Astrocyte of the spinal cord (primary cell): ENCODE data around the gene GJD3.
"Not testable (repeated sequence)": the region's sequence is repeated elsewhere in the genome, so short reads cannot be mapped to it uniquely, and the experiment has no call there.

ENCODE experiments used
- DNase-seq: peaks from one replicate; pipeline ENCODE4 v3.0.0; 2011; ENCODE audit warnings: low read depth, low spot score
- H3K4me3 ChIP-seq: 2 replicates; pipeline ENCODE4 v1.5.1; 2011; ENCODE audit warnings: low read depth, mild to moderate bottlenecking, low read length, moderate library complexity
- in situ Hi-C: cut with HindIII; loops from 2 replicates; pipeline ENCODE4 v1.10.0; 2017; ENCODE audit warnings: low sequenced_read_pairs
- TF ChIP-seq, protein P1 (sequence below): IDR thresholded peaks from 2 replicates; pipeline ENCODE4 v1.5.1; 2012; ENCODE audit warnings: low read depth, mild to moderate bottlenecking, low read length, inconsistent platforms

Gene GJD3

DNA sequence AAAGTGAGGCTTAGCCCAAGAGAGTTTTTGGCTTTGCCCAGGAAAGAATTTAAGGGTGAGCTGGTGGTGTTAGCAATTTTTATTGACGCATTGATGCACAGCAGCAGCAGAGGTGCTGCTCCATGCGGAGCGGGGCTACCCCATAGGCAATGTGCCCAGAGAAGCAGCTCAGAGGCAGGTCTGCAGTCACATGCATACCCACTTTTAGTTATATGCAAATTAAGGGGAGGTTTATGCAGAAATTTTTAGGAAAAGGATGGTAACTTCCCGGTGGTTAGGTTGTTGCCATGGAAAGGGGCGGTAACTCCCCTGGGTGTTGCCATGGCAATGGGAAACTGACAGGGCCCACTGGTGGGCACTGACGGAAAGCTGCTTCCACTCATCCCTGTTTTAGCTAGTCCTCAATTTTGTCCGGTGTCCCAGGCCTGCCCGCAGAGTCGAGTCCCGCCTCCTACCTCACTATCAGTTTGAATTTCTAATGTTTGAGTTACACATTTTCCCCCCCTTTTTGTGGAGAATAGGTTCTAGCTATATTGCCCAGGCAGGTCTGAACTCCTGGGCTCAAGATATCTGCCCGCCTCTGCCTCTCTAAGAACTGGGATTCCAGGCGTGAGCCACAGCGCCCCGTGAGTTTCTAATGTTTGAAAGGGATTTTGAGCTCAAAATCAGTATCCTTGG lies 10.4 kb upstream of the GJD3 start:
- no peak for DNase-seq
- no peak overlapping the region for H3K4me3 ChIP-seq
- TF ChIP-seq, protein P1, sequence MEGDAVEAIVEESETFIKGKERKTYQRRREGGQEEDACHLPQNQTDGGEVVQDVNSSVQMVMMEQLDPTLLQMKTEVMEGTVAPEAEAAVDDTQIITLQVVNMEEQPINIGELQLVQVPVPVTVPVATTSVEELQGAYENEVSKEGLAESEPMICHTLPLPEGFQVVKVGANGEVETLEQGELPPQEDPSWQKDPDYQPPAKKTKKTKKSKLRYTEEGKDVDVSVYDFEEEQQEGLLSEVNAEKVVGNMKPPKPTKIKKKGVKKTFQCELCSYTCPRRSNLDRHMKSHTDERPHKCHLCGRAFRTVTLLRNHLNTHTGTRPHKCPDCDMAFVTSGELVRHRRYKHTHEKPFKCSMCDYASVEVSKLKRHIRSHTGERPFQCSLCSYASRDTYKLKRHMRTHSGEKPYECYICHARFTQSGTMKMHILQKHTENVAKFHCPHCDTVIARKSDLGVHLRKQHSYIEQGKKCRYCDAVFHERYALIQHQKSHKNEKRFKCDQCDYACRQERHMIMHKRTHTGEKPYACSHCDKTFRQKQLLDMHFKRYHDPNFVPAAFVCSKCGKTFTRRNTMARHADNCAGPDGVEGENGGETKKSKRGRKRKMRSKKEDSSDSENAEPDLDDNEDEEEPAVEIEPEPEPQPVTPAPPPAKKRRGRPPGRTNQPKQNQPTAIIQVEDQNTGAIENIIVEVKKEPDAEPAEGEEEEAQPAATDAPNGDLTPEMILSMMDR, result no peak
- in situ Hi-C loops, result no loop called here

DNA sequence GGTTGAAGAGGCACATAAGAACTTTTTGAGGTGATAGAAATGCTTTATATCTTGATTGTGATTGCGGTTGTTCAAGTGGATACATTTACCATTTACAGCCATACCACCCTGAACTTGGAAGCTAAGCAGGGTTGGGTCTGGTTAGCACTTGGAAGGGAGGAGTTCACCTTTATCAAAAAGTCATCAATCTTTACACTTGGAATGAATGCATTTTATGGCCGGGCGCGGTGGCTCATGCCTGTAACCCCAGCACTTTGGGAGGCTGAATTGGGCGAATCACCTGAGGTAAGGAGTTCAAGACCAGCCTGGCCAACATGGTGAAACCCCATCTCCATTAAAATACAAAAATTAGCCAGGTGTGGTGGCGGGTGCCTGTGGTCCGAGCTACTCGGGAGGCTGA lies 9.5 kb upstream of the GJD3 start:
- DNase-seq, result no peak
- in situ Hi-C loops, result no loop called here
- TF ChIP-seq, protein P1, result no peak
- H3K4me3 ChIP-seq, result no peak overlapping the region

DNA sequence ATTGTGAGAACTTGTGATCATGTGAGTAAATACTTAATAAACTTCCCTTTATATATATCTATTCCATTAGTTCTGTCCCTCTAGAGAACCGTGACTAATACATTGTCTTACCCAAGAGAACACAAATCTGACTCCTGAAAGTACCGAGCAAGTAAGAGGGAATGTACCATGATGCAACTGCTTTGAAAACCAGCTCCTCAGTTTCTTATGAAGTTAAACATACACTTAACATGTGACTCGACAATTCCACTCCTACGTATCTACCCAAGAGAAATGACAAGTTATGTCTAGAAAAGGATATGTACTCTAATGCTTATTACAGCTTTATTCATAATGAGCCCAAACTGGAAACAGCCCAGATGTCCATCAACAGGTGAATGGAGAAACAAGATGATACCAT lies 8.8 kb upstream of the GJD3 start:
- H3K4me3 ChIP-seq, result no peak overlapping the region
- in situ Hi-C loops, result no loop called here
- TF ChIP-seq, protein P1, result no peak
- peak; percentile 45 for DNase-seq

DNA sequence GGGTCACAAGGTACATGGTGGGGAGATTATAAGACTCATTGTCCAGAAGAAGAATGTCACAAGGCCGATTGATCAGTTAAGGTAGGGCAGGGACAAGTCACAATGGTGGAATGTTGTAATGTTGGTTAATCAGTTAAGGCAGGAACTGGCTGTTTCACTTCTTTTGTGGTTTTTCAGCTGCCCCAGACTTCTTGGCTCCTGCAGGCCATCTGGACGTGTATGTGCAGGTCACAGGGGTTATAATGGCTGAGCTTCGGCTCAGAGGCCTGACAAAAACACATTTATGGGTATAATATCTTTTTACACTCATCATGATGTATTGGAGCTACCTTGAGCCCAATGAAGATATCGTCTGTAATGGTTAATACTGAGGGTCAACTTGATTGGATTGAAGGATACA lies 8.1 kb upstream of the GJD3 start:
- in situ Hi-C loops, DNase-seq, H3K4me3 ChIP-seq: not testable (repeated sequence)

DNA sequence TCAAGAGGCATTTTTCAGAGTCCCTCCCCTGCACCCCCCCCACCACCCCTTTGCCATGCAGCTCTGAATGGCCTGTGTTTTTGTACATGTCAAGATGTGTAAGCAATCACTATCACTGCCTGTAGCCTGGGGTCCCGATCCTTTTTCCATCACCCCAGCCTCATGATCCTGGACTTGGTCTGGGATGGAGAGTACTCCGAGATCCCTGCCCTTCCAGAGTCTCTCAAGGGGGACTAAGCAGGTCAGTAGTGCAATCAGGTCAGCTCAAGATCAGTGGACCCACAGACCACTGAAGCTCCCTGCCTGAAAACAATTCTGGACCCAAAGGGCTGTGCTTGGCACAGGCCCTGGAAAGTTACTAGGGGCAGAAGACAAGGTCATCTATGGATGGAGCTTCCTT lies 7.5 kb upstream of the GJD3 start:
- in situ Hi-C loops, result no loop called here
- no peak overlapping the region for H3K4me3 ChIP-seq
- TF ChIP-seq, protein P1, result no peak
- DNase-seq, result no peak

DNA sequence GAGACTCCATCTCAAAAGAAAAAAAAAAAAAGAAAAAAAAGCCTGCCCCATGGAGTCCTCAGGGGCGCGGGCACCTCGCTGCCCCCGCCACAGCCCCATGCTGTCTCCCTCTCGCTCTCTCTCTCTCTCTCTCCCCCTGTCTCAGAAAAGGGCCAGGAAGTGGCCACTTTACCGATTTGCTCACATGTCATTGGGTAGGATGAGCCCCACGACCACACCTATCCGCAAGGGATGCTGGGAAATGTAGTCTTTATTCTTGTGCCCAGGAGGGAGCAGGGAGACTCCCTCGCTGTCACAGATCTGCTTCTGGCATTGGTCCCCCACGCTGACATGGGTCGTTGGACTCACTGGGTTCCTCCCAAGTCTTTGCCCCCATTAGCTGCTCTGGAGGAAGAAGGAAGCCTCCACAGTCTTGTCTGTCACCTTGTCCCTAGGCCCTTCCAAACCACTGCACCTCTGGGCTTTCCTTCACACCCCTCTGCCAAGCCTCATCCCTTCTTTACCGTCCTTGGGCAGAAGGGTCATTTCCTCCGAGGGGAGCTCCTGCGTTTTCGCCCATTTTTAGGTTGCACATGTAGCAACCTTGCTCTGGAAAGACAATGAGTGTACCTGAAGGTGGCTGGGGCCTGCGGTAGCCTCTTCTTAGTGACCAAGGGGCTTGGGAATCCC lies 6.9 kb upstream of the GJD3 start:
- no peak for DNase-seq

DNA sequence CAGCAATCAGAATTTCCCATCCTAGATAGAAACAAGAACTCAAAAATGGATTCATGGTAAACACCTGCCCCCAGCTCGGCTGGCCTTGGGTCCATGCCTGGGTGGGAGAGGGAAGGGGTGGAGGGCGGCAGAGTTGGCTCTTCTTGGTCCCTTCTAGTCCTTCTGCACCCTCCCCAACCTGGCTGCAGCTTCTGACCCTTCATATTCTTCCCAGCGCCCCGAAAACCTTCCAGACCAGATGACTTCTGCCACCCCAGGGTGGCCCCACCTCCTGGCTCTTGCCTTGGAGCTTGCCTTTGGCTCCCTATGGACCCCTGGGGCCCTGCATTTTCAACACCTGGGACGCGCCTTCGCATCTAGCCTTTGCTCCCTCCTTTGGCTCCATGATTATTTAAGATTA lies 5.4 kb upstream of the GJD3 start:
- TF ChIP-seq, protein P1, result no peak
- no peak overlapping the region for H3K4me3 ChIP-seq
- DNase-seq, result no peak
- in situ Hi-C loops, result loop anchor here (10.0 kb wide), 1 partner anchor 65 kb away; the partner anchor contains the start of gene RARA

More for the DNA sequence above, 6.9 kb upstream of the GJD3 start:
- TF ChIP-seq, protein P1, result no peak
- H3K4me3 ChIP-seq, result no peak overlapping the region
- in situ Hi-C loops, result no loop called here

DNA sequence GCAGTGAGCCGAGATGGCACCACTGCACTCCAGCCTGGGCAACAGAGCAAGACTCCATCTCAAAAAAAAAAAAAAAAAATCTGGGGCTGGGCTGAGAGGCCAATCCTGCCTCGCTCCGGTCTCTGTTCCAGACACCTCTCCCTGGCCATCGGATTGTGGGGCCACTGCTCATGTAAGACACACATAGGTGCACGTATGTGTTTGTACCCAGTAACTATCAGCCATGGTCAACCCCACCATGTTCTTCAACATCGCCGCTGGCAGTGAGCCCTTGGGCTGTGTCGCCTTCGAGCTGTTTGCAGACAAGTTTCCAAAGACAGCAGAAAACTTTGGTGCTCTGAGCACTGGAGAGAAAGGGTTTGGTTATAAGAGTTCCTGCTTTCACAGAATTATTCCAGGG lies 3.2 kb upstream of the GJD3 start:
- DNase-seq, H3K4me3 ChIP-seq: not testable (repeated sequence)
- in situ Hi-C loops, result loop anchor here (10.0 kb wide), 1 partner anchor 63 kb away; the partner anchor contains the start of gene RARA
